ELF-1 (cell line): Measurements from ENCODE around the gene PPP1R13B.

Source experiments
- DNase-seq: peaks from one replicate; pipeline ENCODE4 v3.0.0-alpha.2; 2016; ENCODE audit warnings: low read depth, low spot score

The PPP1R13B gene

GRCh38 chr14:103715052-103716000, 132.0 kb downstream of the PPP1R13B start, which contains the start of the genes XRCC3 and ZFYVE21:
XRCC3 (minus strand) TSS chr14:103715451; CDS start chr14:103711087, 4,364 bp downstream.
ZFYVE21 (plus strand) TSS chr14:103715810; CDS start chr14:103715842, 32 bp downstream.
- DNase-seq = peak; percentile 100

DNA sequence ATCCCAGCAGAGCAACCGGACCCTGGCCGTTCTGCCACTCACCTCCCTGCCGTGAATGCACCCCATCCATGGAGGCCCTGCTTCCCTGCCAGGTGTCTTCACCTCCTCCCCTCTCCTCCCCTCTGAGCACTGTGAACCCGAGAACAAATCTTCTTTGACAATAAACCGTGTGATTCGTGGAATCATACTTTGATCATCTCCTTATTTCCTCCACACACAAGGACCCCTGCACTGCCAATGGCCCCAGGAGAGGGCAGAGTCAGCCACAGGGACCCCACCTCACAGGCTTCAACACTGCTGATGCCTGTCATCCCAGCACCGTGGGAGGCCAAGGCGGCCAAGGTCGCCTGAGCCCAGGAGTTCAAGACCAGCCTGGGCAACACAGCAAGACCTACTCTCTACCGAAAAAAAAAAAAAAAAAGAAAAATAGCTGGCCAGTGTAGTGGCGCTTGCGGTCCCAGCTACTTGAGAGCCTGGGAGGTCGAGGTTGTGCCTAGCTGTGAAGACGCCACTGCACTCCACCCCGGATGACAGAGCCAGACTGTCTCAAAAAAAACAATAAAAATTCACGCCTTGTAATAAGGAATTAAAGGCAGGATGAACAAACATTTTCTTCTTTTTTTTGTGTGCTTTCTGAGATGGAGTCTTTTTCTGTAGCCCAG, 133.2 kb downstream of the PPP1R13B start:
- no peak for DNase-seq

DNA sequence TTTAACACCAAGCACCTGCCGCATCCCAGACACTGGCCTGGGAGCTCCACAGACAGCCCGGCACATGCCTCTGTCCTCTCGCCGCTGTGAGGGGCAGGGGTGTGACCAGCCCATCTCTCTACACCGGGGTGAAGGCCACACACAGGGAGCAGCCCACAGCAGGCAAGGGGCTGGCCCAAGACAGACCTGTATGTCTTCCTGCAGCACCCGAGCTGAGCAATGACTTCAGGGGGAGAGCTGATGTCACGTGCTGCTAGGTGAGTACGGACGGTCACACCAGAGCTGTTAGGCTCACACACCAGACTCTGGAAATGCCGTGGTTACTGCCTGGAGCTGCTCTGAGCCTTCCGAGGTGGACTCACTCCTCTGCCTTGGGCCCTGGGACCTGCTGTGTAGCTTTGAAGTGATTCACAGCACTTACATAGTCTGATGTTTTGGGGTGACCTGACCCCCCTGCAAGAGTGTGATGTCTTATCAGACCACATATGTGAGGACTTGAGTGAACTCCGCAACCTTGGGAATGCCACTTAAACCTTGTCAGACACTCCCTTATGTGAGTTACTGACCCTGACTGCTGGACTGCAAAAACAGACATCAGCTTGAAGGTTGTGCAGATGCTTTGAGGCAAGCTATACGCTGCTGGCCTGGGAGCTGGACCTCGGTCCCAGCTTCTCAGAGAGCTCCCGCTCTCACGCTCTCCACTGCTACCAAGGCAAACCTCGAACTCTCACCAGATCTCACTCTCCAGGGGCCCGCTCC, 133.9 kb downstream of the PPP1R13B start:
- DNase-seq = peak; percentile 44

GRCh38 chr14:103712633-103713247, 134.6 kb downstream of the PPP1R13B start:
- DNase-seq = peak; percentile 51

- no peak for DNase-seq
Observed at GRCh38 chr14:103711516-103712431, 135.6 kb downstream of the PPP1R13B start.

DNA sequence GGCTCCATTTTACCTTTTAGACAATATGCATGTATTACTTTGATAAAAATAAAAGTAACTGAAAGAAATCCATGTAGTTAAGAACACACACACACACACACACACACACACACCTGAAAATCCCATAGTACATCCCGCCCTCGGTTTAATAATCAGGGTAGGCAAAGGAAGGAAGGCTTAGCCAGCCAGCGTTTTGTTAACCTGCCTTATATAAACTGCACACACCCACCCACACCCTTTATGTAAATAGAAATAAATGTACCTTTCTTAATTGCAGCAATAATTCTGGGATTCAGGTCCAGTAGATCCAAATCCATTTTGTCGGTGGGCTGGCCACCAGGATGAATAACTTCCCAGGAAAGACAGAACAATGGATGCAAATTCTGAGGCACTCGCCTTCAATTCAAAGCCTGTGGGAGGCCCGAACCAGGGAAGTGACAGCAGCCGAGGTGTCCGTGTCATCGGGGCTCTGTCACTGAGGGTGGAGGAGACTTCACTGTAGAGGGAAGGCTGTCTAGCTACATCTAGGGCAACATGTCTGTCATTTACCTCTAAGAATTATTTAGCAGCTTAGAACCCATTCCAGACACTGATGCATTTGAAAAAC, 136.5 kb downstream of the PPP1R13B start:
- no peak for DNase-seq

DNA sequence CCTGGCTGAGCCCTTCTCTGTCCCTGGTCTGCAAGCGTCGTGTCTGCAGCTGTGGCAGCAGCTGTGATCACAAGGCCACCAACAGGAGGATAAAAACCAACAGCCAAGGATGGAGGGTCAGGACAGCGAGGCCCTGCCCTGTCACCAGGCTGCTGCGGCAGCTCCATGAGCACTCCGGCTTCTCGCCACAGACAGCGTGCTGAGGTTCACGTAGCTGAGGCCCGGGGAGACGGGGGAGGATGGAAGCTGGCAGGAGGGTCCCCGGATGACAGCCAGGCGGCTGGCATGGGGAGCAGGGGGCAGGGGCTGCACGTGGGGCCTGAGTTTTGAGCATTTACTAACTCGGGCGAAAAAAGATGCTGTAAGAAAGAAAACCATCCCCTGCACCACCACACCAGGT, 137.6 kb downstream of the PPP1R13B start:
- no peak for DNase-seq

DNA sequence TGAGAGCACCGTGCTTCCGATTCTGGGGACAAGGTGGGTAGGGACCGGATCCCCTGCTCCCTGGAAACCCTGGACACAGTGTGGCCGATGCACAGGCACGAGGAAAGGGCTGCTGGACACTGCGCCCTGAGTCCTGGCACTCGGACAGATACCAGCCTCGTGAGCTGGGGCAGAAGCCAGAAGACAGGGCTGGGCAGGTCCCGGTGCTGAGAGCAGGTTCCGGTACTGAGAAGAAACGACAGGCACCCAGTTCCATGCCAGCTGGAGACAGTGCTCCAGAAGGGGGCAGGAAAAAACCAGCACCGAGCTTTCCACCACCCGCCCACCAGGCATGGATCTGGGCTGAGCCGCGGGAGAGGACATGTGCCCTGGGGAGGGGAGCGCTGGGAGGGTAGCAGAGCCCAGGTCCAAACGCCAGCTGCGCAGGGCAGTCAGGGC, 138.6 kb downstream of the PPP1R13B start:
- DNase-seq = no peak

DNA sequence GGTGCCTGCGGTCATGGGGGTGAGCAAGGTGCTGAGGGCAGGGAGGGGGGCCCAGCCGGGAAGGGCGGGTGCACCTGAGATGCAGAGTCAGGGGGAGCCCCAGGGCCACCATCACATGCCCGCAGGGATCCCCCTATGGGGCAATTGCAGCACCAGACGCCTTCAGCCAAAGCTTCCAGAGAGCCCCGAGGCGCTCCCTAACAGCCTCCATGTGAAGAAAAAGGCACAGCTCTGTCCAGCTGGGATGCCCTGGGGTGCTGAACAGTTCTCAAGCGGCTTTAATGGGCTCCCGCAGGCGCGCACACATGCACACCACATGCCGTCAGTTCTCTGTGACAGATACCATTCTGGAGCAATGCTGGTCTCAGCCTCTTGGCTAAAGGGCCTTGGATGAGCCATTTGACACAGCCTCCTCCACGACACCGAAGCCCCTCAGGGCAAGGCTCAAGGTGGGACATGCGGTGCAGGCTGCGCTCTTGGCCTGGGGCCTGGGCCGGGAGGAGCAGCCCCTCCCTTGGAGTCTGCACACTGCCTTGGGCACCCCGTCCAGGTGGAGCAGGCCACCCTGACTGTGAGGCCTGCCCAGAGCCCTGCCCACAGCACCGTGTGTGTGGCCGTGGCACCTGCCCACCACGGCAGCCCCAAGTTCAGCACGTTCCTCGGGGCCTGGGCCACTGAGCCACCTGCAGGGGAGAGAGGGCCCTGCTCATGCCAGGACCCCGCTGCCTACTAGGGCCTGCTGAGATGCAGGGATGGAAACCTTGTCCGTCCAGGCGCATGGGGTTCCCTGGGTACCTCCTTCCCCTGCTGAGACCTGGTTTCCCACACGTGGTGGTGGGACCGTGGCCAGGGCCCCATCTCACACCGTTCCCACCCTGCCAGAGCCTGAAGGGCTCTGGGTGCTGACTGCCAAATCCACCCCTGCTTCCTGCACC, 139.8 kb downstream of the PPP1R13B start:
- peak; percentile 28 for DNase-seq

- no peak for DNase-seq
Observed at GRCh38 chr14:103706551-103707328, 140.6 kb downstream of the PPP1R13B start.

GRCh38 chr14:103705504-103706284, 141.7 kb downstream of the PPP1R13B start:
- no peak for DNase-seq

- no peak for DNase-seq
Observed at GRCh38 chr14:103705118-103705503, 142.3 kb downstream of the PPP1R13B start.

DNA sequence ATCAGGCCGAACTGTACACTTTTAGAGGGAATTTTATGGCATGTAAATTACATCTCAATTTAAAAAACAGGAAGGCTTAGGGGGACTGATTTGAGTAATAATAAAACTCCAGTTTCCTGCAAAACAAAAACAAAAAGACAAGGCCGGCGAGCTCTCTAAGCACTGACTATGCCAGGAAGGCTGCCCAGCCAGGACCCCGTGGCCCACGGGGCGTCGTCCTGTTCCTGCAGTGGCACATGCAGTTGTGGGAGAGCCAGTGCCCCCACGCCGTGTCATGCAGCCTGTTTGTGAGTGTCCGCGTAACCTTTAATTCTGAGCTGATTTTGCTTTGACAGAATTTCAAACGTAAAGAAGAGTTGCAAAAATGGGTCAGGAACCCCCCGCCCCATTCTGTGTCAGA, 142.7 kb downstream of the PPP1R13B start:
- DNase-seq = no peak

GRCh38 chr14:103703433-103704385, 143.7 kb downstream of the PPP1R13B start:
- no peak for DNase-seq

GRCh38 chr14:103702497-103703432, 144.6 kb downstream of the PPP1R13B start:
- DNase-seq = no peak
